HG03066 (cell line): Measurements from ENCODE around the gene KSR1.

Source experiments
- ATAC-seq: cut with Tn5 transposase; IDR thresholded peaks from one replicate; pipeline ENCODE4 v1.9.1; 2021; ENCODE audit warnings: low read depth; ENCODE audit not compliant: unreplicated experiment

Gene KSR1

GRCh38 chr17:27601069-27601974, 145.1 kb downstream of the KSR1 start:
- ATAC-seq = no peak

- ATAC-seq = no peak
These were observed 145.7 kb downstream of the KSR1 start for GRCh38 chr17:27601975-27602302.

- no peak for ATAC-seq
These were observed 146.6 kb downstream of the KSR1 start for GRCh38 chr17:27602721-27603420.

GRCh38 chr17:27603421-27603770, 147.1 kb downstream of the KSR1 start:
- no peak for ATAC-seq

GRCh38 chr17:27603880-27604794, 147.9 kb downstream of the KSR1 start:
- ATAC-seq = no peak

GRCh38 chr17:27605409-27605808, 149.2 kb downstream of the KSR1 start:
- ATAC-seq = no peak

GRCh38 chr17:27607521-27608091, 151.4 kb downstream of the KSR1 start:
- ATAC-seq = no peak

GRCh38 chr17:27608328-27609230, 152.3 kb downstream of the KSR1 start:
- no peak for ATAC-seq

GRCh38 chr17:27609611-27610303, 153.5 kb downstream of the KSR1 start:
- ATAC-seq = no peak

GRCh38 chr17:27610304-27610677, 154.0 kb downstream of the KSR1 start:
- ATAC-seq = no peak

GRCh38 chr17:27612160-27612770, 156.0 kb downstream of the KSR1 start:
- ATAC-seq = no peak

- no peak for ATAC-seq
These were observed 157.2 kb downstream of the KSR1 start for GRCh38 chr17:27613433-27613832.

GRCh38 chr17:27615121-27615520, 158.9 kb downstream of the KSR1 start:
- ATAC-seq = no peak

- ATAC-seq = no peak
These were observed 160.2 kb downstream of the KSR1 start for GRCh38 chr17:27616414-27616813.

- ATAC-seq = no peak
These were observed 162.2 kb downstream of the KSR1 start for GRCh38 chr17:27618417-27618816.

- no peak for ATAC-seq
These were observed 164.5 kb downstream of the KSR1 start for GRCh38 chr17:27620721-27621120.

- no peak for ATAC-seq
These were observed 165.3 kb downstream of the KSR1 start for GRCh38 chr17:27621536-27621935.

GRCh38 chr17:27621942-27622559, 165.8 kb downstream of the KSR1 start:
- no peak for ATAC-seq
